ENCODE data around the gene FGFR2.

DNA sequence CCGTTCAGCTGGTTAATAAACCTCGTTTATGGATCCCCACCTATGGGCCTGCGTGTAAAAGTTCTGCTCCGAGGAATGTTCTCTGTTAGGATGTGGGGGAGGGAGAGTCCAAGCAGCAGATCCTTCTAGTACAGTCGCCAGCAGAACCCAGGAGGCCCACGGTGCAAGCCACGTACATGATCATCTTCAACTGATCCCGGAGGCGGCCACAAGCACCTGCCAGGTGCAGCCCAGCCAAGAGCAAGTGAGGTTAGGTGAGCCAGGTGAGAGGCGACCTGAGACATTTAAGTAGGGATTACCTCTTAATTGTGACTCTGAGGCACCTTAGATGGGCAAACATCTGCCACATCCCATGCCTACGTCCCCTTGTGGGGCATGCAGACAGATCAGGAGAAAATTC, 18.0 kb upstream of the FGFR2 start:
- TF ChIP-seq POLR2AphosphoS5 (IDR thresholded peaks at IDR 0.05; ENCODE audit: borderline replicate concordance, low read depth, low read length) (no peak), EZH2 (IDR thresholded peaks at IDR 0.05) (no peak)

Measured in SK-N-MC (cell line).